Stomach (tissue), 4 donors: ENCODE results near the gene DDR1.

ENCODE experiments used
- CTCF ChIP-seq, 7 experiments: fragments of 450-650 bp in 4 of 7; fragments of 200-600 bp in 3 of 7; sonication (generic) in 3 of 7; IDR thresholded peaks; one replicate each; pipeline ENCODE4 v1.5.1; 2016 to 2019; ENCODE audit warnings: antibody characterized with exemption in 7 of 7, control low read depth in 2 of 7, mild to moderate bottlenecking in 1 of 7
- EP300 ChIP-seq: sonication (generic); formaldehyde crosslinking; IDR thresholded peaks from one replicate; pipeline ENCODE4 v1.6.1; 2017; ENCODE audit warnings: antibody characterized with exemption

GRCh38 chr6:30928677-30929076 is 44.4 kb downstream of the DDR1 start:
- TF ChIP-seq CTCF (IDR thresholded peaks at IDR 0.05) (no peak), EP300 (no peak)
